ENCODE results near the gene CCL22.
A peak's percentile ranks its signal among the peaks of the same experiment; 100 is the strongest.

Gene CCL22, protein sequence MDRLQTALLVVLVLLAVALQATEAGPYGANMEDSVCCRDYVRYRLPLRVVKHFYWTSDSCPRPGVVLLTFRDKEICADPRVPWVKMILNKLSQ

DNA sequence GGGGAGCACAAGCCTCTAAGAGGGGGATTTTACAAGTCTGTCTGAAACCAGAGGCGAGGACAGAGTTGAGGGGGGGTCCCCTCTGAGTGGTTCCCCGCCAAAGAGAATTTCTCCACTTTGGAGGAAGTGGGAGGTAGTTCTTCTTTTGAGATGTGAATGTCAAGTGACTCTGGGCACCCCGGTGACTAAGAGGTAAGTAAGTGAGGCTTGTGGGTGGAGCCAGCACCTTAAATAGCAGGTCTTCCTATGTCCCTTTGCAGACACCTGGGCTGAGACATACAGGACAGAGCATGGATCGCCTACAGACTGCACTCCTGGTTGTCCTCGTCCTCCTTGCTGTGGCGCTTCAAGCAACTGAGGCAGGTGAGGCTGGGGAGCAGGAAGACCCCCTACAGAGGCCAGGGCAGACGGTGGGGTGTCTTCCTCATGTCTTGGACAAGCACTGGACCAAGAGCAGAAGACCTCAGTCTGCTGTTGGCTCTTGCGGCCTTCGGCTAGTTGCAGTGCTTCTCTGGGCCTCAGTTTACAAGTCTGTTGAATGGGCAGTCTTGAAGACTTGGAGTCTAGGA is at the start of gene CCL22:
Gene CCL22, plus strand, starts transcription at position 257 of the 569 bp plus-strand sequence. Its CDS starts 34 bp downstream, at position 291.
- peak; percentile 51 for DNase-seq

DNA sequence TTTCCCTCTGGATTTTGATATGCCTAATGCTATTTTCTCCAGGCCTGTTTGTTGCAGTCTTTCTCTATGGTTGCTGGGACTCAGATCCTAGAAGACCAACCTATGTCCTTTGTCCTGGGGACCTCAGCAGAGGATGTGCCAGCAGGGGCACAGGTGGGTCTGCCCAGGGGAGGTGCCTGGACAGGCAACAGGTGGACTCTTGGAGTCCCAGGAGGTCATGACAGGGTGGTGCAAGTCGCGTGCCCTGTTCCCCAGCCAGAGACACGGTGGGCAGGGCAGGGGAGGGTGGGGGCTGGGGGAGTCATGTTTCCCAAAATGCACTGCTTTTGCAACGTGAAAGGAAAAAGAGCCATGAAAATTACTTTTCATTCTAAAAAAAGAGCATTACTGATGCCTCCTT is 47.8 kb upstream of the CCL22 start:
- peak; percentile 34 for DNase-seq

DNA sequence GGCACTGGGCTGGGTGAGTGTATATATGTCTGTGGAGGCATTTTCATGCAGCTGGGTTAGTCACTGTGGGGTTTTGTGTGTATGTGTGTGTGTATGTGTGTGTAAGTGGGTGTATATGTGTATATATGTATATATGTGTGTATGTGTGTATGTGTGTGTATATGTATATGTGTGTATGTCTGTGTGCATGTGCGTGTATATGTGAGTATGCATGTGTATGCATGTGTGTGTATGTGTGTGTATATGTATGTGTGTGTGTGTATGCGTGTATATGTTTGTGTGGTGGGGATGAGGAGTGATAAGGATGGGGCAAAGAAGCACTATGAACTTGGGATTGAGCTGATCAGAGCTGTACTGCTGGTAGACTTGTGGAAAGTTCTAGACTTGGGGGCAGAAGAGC is 45.1 kb upstream of the CCL22 start:
- DNase-seq, result peak; percentile 12

DNA sequence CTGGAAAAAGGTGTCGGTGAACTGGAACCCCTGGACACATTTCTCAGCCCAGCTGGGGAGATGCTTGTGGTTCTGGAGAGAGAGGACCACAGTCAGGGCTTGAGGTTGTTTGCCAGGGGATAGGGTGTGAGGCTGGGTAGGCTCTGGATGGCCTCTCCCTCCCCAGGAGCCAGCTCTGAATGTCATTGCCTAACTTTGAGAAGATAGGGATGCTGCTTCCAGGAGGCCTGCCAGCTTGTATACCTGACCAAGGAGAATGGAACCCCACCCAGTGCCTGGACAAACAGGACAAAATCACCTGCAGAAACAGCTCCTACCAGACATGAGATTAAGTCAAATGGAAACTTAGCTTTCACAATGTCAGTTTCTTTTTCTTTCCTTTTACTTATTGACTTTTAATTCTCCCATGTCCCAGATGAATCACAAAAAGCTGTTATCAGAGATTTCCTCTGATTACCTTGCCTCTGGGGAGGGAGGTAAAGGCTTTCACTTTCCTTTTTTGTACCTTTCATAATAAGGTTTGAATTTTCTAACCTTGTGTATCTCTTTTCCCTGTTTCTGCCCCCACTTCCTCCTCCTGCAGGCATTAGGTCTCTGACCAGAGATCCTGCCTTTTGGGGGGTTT is 44.3 kb upstream of the CCL22 start:
- peak; percentile 42 for DNase-seq

DNA sequence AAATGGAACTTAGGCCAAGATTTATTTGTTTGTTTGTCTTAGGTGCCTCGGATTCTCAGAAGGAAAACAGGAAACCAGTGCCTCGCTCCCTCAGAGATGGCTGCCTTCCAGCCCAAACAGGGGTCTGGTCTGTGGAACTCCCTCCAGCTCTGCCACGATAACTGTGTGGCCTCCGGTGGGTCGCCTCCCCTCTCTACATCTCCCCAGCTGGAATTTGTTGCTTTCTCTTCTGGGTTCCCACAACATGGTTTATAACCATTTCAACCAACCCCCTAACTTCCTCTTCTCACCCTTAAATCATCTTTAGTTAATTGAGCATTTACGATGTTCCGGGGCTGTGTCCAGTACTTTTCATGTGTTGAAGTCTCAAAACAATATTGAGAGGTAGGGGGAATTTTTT is 43.2 kb upstream of the CCL22 start:
- peak; percentile 32 for DNase-seq

DNA sequence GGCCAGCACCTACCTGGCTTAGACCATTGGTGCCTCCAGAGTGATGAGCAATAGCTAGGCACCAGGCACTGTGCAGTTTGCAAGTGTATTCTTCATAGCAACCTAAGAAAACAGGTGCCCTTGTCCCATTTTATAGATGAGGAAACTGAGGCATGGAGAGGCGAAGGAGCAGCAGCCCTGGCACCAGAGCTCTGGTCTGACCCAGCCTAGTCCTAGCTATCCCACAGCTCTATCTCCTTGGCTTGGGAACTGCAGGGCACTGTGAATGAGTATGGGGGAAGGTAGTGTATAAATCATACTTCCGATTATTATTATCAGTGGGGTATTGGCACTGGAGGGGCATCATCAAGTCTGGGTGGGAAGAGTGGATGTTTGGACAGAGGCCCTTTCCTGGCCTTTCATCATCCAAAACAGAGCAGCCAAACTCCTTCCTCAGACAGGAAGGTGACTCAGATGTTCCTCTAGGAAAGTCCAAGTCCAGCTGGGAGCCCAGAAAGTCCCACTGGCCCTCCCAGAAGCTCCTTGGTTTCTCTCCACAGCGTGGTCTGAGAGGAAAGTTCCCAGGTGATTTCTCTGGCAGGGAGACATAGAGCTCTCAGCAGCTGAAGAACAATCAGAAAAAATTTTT is 42.1 kb upstream of the CCL22 start:
- DNase-seq, result peak; percentile 71

DNA sequence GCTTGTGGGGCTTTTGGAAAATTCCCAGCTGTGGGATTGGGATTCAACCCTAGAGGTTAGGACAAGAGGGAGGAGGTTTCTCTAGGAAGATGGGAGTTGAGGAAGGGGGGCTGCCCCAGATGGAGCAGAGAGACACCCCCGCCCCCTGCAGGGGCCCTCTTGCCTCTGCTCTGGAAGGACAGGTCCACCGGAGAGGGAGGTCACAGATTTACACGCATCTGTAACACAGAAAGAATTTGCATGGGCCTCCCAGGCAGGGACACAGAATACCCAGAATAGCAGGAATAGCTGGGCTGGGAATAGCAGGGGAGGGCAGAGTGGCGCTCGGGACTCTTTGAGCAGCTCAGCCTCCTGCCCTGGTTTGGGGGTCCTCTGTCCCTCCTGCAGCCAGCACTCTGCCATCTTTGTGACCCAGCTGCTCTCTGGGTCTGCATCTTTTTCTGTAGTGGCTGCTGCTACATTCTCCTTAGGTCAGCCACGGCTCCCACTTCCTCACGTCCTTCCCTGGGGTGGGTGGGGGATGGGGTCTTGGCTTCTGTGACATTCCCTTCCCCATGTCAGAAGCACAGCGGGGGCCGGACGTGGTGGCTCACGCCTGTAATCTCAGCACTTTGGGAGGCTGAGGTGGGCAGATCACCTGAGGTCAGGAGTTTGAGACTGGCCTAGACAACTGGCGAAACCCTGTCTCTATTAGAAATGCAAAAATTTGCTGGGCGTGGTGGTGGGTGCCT is 40.2 kb upstream of the CCL22 start:
- peak; percentile 91 for DNase-seq

DNA sequence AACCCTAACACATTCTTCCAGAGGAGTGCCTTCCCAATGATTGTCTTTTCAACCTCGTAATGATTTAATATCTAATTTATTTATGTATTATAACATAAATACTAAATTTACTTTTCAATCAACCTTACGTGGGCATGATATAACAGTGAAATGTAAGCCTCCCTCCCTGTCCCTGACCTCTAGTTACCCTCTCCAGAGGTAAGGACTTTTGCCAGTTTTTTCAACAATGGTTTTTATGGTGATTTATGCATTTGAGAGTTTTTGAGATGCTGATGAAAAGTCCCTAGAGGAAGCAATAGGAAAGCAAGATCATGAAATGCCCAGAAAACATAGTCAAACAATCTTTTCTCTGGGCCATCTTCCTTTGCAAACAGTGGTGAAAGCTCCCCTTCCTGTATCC is 38.9 kb upstream of the CCL22 start:
- no peak for DNase-seq

DNA sequence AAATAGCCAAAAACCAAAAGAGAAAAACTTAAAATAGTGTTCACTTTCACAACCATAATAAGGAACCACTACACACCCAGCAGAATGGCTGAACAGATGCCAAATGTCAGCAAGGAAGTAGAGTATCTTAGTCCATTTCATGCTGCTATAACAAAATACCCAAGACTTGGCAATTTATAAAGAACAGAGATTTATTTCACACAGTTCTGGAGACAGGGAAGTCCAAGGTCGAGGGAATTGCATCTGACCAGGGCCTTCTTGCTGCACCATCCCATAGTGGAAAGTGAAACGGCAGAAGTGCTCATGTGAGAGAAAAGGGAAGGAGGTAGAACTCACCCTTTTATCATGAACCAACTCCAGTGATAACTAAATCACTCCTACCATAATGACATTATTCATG is 33.8 kb upstream of the CCL22 start:
- DNase-seq, result no peak

DNA sequence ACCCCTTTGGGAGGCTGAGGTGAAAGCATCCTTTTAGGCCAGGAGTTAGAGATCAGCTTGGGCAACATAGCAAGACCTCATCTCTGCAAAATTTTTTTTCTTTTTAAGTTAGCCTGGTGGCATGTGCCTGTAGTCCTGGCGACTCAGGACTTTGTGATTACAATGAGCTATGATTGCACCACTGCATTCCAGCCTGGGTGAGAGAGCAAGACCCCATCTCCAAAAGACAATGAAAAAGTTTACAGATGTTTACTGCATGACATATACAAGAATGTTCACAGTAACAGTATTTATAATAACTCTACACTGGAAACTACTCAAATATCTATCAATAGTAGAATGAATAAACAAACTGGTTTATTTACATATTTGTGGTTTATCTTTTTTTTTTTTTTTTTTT is 33.1 kb upstream of the CCL22 start:
- DNase-seq, result no peak

DNA sequence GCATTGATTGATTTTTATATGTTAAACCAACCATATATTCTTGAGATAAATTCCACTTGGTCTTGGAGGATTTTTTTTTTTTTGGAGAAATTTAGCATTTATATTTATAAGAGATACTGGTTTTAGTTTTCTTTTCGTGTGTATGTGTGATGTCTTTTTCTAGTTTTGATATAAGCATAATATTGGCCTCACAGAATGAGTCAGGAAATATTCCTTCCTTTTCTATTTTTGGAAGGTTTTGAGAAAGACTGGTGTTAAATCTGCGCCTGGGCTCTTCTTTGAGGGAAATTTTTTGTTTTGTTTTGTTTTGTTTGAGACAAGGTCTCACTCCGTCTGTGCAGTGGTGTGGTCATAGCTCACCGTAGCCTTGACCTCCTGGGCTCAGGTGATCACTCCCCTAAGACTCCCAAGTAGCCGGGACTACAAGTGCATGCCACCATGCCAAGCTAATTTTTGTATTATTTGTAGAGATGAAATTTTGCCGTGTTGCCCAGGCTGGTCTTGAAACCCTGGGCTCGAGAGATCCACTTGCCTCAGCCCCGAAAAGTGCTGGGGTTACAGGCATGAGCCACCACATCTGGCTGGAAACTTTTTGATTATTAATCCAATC is 28.8 kb upstream of the CCL22 start:
- no peak for DNase-seq

DNA sequence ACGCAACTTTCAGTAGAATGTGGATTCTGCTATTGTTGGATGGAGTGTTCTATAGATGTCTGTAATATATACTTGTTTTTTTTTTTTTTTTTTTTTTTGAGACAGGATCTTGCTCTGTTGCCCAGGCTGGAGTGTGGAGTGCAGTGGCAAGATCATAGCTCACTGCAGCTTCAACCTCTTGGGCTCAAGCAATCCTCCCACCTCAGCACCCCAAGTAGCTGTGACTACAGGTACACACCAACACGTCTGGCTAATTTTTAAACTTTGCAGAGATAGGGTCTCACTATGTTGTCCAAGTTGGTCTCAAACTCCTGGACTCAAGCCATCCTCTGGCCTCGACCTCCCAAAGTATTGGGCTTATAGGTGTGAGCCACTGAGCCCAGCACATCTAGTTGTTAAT is 27.2 kb upstream of the CCL22 start:
- no peak for DNase-seq

DNA sequence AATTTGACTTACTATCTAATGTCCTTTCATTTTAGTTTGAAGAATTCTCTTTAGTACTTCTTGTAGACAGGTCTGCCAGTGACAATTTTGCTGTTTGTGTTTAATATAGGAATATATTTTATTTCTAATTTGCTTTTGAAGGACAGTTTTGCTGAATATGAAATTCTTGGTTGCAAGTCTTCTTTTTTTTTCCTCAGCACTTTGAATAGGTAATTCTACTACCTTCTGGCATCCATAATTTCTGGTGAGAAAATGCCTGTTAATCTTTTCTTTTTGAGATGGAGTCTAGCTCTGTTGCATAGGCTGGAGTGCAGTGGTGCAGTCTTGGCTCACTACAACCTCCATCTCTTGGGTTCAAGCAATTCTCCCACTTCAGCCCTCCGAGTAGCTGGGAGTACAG is 25.2 kb upstream of the CCL22 start:
- no peak for DNase-seq

DNA sequence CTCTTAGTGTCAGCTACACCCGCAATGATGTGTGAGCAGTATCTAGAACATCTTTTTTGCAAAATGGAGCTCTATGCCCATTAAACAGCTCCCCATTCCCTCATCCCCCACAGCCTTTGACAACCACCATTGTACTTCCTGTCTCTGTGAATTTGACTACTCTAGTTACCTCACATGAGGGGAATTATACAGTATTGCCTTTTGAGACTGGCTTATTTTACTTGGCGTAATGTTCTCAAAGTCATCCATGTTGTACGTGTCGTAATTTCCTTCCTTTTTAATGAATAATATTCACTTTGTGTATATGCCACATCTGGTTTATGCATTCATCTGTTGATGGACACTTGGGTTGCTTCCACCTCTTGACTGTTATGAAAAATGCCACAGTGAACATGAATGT is 23.2 kb upstream of the CCL22 start:
- DNase-seq, result no peak

DNA sequence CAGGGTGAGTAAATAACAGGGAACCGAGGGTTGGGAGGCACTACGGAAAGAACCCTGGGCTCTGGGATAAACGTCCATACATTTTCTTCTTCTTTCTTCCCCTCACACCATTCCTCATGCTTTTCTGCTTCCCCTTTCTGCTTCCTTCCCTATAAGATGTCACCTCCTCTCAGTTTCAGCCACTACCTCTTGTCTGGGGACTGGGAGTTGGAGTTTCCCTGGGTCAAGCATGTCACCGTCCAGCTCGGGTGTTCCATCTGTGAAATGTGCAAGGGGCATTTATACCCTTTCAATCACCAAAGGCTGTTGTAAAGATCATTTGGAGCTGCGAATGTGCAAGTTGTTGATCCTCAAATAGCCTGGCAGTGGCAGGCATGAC is 17.5 kb upstream of the CCL22 start:
- peak; percentile 45 for DNase-seq

DNA sequence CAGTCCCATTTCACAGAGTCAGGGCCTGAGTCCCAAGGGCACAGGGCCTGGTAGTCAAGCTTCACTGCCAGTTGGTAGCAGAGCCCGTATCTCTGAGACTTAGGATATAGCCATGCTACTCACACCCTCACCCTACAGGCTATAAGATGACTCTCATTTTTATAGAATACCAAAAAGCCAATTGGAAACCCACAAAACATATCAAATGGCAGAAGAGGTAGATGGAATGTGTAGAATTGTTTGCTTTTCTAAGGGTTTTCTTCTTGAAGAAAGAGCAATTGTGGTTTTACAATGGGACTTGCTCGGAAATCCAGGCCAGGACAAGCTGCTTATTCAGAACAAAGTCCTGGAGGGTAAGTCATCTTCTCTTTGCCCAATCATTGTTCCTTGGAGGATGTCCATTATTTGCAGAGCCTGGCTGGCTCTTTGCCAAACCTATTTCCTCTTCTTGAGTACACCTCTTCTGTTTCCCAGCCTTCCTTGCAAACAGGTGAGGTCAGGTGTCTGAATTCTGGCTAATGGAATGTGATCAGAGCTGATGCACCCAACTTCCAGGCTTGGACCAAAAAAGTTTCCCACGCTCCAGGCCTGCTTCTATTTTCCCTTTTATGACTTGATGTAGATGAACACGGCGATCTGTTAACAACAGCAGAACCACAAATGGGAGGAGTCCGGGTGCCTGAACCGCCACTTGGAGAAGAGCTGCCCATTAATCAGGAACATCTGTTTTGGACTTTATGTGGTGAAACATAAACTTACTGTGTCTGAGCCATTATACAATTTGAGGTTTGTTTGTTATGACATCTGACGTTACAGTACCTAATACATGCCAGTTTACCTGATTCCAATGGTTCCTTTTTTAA is 16.9 kb upstream of the CCL22 start:
- peak; percentile 70 for DNase-seq

DNA sequence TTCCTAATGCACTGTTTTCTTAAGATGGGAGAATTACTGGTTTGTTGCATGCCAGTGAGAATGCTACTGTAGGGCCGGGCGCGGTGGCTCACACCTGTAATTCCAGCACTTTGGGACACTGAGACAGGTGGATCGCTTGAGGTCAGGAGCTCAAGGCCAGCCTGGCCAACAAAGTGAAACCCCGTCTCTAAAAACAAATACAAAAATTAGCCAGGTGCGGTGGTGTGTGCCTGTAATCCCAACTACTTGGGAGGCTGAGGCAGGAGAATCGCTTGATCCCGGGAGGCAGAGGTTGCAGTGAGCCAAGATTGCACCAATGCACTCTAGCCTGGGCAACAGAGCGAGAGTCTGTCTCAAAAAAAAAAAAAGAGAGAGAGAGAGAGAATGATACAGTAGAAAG is 16.0 kb upstream of the CCL22 start:
- DNase-seq, result peak; percentile 12

DNA sequence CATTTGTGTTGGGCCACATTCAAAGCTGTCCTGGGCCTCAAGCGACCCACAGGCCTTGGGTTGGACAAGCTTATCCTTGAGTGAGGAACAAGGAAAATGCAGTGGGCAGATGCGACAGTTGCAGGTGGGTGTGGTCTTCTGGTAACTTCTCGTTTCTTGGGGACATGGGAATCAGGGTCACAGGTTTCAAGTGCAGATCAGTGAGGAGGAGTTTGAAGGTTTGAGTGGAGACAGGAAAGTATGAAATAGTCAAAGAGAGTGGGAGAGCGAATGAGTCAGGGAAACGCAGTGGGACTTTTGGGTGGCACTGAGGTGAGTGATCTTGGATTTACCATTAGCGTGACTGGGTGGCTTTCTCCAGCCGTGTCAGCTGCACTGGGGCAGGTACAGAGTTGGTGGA is 15.4 kb upstream of the CCL22 start:
- DNase-seq, result peak; percentile 18

DNA sequence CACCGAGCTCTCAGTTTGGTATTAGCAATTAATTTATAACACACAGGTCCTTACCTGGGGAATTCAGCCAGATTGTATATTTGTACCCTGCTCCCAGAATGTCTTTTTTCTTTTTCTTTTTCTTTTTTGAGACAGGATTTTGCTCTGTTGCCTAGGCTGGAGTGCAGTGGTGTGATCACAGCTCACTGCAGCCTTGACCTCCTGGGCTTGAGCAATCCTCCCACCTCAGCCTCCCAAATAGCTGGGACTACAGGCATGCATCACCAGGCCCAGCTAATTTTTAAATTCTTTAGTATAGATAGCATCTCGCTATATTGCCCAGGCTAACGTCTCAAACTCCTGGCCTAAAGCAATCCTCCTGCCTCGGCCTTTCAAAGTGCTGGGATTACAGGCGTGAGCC is 14.5 kb upstream of the CCL22 start:
- DNase-seq, result peak; percentile 33

DNA sequence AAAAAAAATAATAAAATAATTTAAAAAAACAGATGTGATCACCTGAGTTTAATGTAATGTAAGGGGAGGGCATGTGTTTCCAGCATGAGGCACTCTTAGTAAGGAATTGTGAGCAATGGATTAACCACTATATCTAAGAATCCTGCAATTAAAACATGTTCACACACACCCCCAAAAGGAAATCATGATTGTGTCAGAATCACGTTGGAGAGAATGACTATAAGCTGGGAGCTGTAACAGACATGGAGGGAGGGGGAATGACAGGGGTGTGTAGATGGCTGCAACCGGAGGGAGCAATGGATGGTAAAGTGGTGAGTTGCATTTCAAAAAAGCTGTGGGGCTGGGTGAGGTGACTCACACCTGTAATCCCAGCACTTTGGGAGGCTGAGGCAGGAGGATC is 13.6 kb upstream of the CCL22 start:
- no peak for DNase-seq

DNA sequence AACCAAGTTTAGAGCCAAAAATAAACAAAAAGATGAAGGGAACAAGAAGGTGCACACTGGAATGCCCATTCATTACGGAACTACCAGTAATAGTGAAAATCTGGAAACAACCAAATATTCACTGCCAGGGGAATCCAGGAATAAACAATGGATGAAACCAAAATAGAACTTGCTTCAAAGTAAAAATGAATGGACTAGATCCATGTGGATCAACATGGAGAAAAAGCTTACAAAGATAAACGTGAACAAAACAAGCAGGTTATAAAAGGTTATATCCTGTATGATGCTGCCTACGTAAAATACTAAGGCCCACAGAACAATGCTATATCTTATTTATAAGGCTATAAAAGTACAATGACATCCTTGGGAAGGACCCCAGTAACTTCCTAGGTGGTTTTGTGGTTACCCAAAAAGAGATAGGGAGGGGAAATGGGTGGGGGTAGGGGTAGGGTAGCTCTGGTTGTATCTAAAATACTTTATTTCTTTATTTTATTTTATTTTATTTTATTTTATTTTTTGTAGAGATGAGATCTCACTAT is 12.8 kb upstream of the CCL22 start:
- DNase-seq, result no peak

DNA sequence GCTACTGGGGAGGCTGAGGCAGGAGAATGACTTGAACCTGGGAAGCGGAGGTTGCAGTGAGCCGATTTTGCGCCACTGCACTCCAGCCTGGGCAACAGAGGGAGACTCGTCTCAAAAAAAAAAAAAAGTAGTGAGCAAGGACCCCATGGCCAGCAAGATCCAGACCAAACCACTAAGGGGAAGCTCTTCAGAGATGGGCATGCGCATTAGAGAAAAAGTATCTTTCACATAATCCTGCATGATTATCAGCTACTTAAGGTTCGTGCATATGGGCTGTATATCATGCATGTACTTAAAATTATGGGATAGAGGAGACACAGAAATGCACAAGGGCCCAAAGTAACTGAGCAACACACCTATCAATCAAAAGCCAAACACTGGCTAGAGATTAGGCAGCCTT is 10.7 kb upstream of the CCL22 start:
- DNase-seq, result no peak

Measured in islet precursor cell (in vitro differentiated cells).